GM12892 (cell line): Measurements from ENCODE around the gene HES6.

Source experiments
- POLR2A ChIP-seq: IDR thresholded peaks from 2 replicates; pipeline ENCODE4 v1.6.1; 2011; ENCODE audit warnings: low read depth, low read length, control low read depth
- TAF1 ChIP-seq: IDR thresholded peaks from 2 replicates; pipeline ENCODE4 v1.6.1; 2011; ENCODE audit warnings: low read depth, mild to moderate bottlenecking, control low read depth, low read length, borderline replicate concordance

DNA sequence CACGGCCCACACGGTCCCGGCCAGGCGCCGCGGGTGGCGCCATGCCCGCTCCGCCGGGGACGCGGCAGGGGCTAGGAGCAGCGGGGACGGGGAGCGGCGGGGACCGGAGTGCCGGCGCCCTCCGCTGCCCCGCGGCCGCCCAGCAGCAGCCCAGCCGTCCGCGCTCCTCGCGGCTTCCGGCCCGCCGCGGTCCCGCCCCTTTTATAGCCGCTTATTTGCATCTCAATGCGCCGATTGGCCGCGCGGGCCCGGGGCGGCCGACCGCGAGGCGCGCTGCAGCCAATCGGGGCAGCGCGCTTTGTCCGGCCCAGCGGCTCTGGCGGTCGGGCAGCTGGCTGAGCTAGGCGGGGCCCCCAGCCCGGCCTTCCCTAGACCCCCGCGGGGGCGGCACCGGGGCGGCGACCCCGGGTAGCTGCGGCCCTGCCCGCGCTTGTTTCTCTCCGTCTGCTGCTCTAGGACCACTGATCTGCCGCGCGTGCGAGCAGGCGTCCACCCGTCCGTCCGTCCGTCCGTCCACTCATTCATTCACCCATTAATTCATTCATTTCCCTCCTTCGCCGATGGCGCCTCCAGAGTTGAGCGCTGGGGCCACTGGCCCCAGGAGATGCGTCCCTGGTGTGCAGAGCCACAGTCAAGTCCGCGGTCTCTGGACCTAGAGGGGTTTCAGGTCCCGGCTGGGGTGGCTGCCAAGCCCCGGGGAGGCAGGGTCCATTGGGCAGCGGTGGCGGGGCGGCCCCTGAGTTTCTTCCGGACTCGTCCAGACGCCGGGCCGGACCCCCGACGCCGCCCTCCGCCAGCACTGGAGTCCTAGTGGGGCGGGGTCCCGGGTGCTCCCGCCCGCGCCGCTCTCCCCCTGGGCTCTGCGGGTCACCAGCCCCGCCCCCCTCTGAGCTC is at the start of gene HES6:
- TF ChIP-seq POLR2A (peak; percentile 83), TAF1 (no peak)
